ENCODE results near the gene LRRC8C. TPM values are rescaled to one million over a fixed set of nuclear protein-coding genes. Genes with fewer than 3 reads are reported as not detected.

Gene LRRC8C
- total and polyA plus RNA-seq, 8 donors, result 8.3 to 11.6 (median 9.2) TPM

GRCh38 chr1:89727517-89728312, 94.8 kb downstream of the LRRC8C start:
- no peak overlapping the region for H3K4me3 ChIP-seq
- no peaks in the 10 kb centered on the region for H3K27me3 ChIP-seq
- ATAC-seq (no peak), DNase-seq (no peak)
- no peaks in the 10 kb centered on the region for H3K9me3 ChIP-seq
- peak overlapping the region in 1 of 2 donors; percentile 60 for H3K27ac ChIP-seq
- peaks cover 7 to 35% of the 10 kb centered on the region in 2 donors for H3K4me1 ChIP-seq
- intact Hi-C loops (cut with DNase I), result no loop called here
- no peak for TF ChIP-seq CTCF (IDR thresholded peaks at IDR 0.05)
- no peaks in the 10 kb centered on the region for H3K36me3 ChIP-seq

- ATAC-seq, result no peak
- Histone ChIP-seq H3K27ac (peak overlapping the region in 1 of 2 donors; percentile 60), H3K36me3 (no peaks in the 10 kb centered on the region), H3K4me3 (no peak overlapping the region), H3K27me3 (no peaks in the 10 kb centered on the region), H3K4me1 (peaks cover 6 to 32% of the 10 kb centered on the region in 2 donors), H3K9me3 (no peaks in the 10 kb centered on the region)
- intact Hi-C loops (cut with DNase I), result no loop called here
- DNase-seq, result no peak
- TF ChIP-seq CTCF (IDR thresholded peaks at IDR 0.05), result no peak
Measured at GRCh38 chr1:89728381-89728780, 95.5 kb downstream of the LRRC8C start.

- no peak for DNase-seq
- no peak for ATAC-seq
- TF ChIP-seq CTCF (IDR thresholded peaks at IDR 0.05), result no peak
- H3K27ac ChIP-seq, result no peak overlapping the region
- peaks cover 0 to 3% of the 10 kb centered on the region in 2 donors for H3K4me1 ChIP-seq
- H3K36me3 ChIP-seq, result no peaks in the 10 kb centered on the region
- H3K4me3 ChIP-seq, result no peak overlapping the region
- H3K27me3 ChIP-seq, result no peaks in the 10 kb centered on the region
- H3K9me3 ChIP-seq, result no peaks in the 10 kb centered on the region
- intact Hi-C loops (cut with DNase I), result no loop called here
Measured at GRCh38 chr1:89732206-89732605, 99.3 kb downstream of the LRRC8C start.

GRCh38 chr1:89732643-89733222, 99.8 kb downstream of the LRRC8C start:
- Histone ChIP-seq H3K27me3 (no peaks in the 10 kb centered on the region), H3K4me3 (no peak overlapping the region), H3K27ac (no peak overlapping the region), H3K9me3 (no peaks in the 10 kb centered on the region), H3K4me1 (no peaks in the 10 kb centered on the region), H3K36me3 (no peaks in the 10 kb centered on the region)
- no peak for TF ChIP-seq CTCF (IDR thresholded peaks at IDR 0.05)
- DNase-seq (no peak), ATAC-seq (no peak)
- intact Hi-C loops (cut with DNase I), result no loop called here

- H3K4me1 ChIP-seq, result no peaks in the 10 kb centered on the region
- no peak for DNase-seq
- no peaks in the 10 kb centered on the region for H3K36me3 ChIP-seq
- no peaks in the 10 kb centered on the region for H3K9me3 ChIP-seq
- no peaks in the 10 kb centered on the region for H3K27me3 ChIP-seq
- TF ChIP-seq CTCF (IDR thresholded peaks at IDR 0.05), result no peak
- intact Hi-C loops (cut with DNase I), result no loop called here
- H3K4me3 ChIP-seq, result no peak overlapping the region
- peak; percentile 43 for ATAC-seq
- no peak overlapping the region for H3K27ac ChIP-seq
Measured at GRCh38 chr1:89733748-89734147, 100.8 kb downstream of the LRRC8C start.
